ENCODE results near the gene MAPRE2. TPM values are rescaled to one million over a fixed set of nuclear protein-coding genes. Genes with fewer than 3 reads are reported as not detected.

Gene MAPRE2
- total RNA-seq, 1 experiment from 2014 or later = 29.4 TPM

- no peak overlapping the region for H4K5ac ChIP-seq (ENCODE audit: insufficient read length, low read depth, low read length)
- no peak overlapping the region for H3K14ac ChIP-seq (ENCODE audit: insufficient read depth, low read length)
- H2AK5ac ChIP-seq (ENCODE audit: insufficient read length, low read length) = no peak overlapping the region
- H4K20me1 ChIP-seq (ENCODE audit: control insufficient read depth, insufficient read depth, insufficient read length) = no peaks in the 10 kb centered on the region
- no peak overlapping the region for H3K23ac ChIP-seq (ENCODE audit: insufficient read length, low read depth, low read length)
- H3K56ac ChIP-seq (ENCODE audit: insufficient read length, low read depth, low read length) = no peak overlapping the region
- no peaks in the 10 kb centered on the region for H3K27me3 ChIP-seq (ENCODE audit: insufficient read depth, low read length)
- no peak overlapping the region for H2BK12ac ChIP-seq (ENCODE audit: insufficient read length, low read depth, low read length)
- no peaks in the 10 kb centered on the region for H3K9me3 ChIP-seq (ENCODE audit: control insufficient read depth, low read depth, low read length)
- no peak overlapping the region for H3T11ph ChIP-seq (ENCODE audit: low read length)
- H3K27ac Mint-ChIP-seq = no peak overlapping the region
- H3K79me1 ChIP-seq (ENCODE audit: insufficient read depth, low read depth, low read length, poor library complexity, severe bottlenecking) = no peaks in the 10 kb centered on the region
- no peaks in the 10 kb centered on the region for H3K23me2 ChIP-seq (ENCODE audit: insufficient read length, low read depth, low read length, poor library complexity, severe bottlenecking)
- H4K91ac ChIP-seq (ENCODE audit: insufficient read length, low read depth, low read length) = no peak overlapping the region
- no peak overlapping the region for H2BK15ac ChIP-seq (ENCODE audit: low read depth, low read length)
- H4K8ac ChIP-seq (replicated peaks; ENCODE audit: insufficient read length, low read depth, low read length) = no peak overlapping the region
- no peaks in the 10 kb centered on the region for H3K79me2 ChIP-seq (ENCODE audit: insufficient read depth, low read length)
- H3K36me3 Mint-ChIP-seq (ENCODE audit: insufficient read depth in 1 of 3, low read depth in 3 of 3) = no peaks in the 10 kb centered on the region
- H3K9ac ChIP-seq (ENCODE audit: extremely low read depth, insufficient read length, low read length) = no peak overlapping the region
- peak overlapping the region; percentile 9 for H2AFZ ChIP-seq (ENCODE audit: low read length)
- WGBS (ENCODE audit: extremely low coverage, insufficient read length, low lambda C conversion rate) = no CpG with 5 or more reads among the region's 5 CpGs
- H3K4me3 Mint-ChIP-seq = no peak overlapping the region
- peaks cover 13% of the 10 kb centered on the region in 2 experiments for H3K4me1 Mint-ChIP-seq
- H3K9me3 Mint-ChIP-seq = no peaks in the 10 kb centered on the region
- peak; percentile 39 for DNase-seq
- peak overlapping the region; percentile 84 for H3K18ac ChIP-seq (ENCODE audit: insufficient read length, low read depth, low read length)
- H3K4me1 ChIP-seq (ENCODE audit: insufficient read depth, low read length) = no peaks in the 10 kb centered on the region; the same call in 1 of the 2 replicates
- peak; percentile 56 for TF ChIP-seq CTCF (conservative IDR thresholded peaks at IDR 0.05)
- no peak overlapping the region for H2BK20ac ChIP-seq (ENCODE audit: low read depth, low read length, poor library complexity, severe bottlenecking)
- no peak overlapping the region for H3K4me2 ChIP-seq (ENCODE audit: insufficient read depth, insufficient read length, low read length)
- H3K27ac ChIP-seq (ENCODE audit: insufficient read length, low read depth, low read length) = no peak overlapping the region
- H2BK120ac ChIP-seq (ENCODE audit: low read depth, low read length, poor library complexity, severe bottlenecking) = no peak overlapping the region
- H3K27me3 Mint-ChIP-seq (ENCODE audit: low read depth) = no peaks in the 10 kb centered on the region; the same call in 1 of the 2 replicates
- H3K4ac ChIP-seq (ENCODE audit: low read depth, low read length) = no peak overlapping the region
- no peak overlapping the region for H2BK5ac ChIP-seq (ENCODE audit: insufficient read length, low read length)
Observed at GRCh38 chr18:35026407-35027061, 14.7 kb upstream of the MAPRE2 start.

All from H9 (cell line).